ENCODE data around the gene TCTN3. TPM values are rescaled to one million over a fixed set of nuclear protein-coding genes. Genes with fewer than 3 reads are reported as not detected.

TCTN3 gene
- total and polyA plus RNA-seq, 2 of the 13 experiments (the other 11 are each of a cell fraction or from before 2014, with no cell fraction given), result 53.3 to 60.0 TPM

GRCh38 chr10:95655571-95656290 lies 38.0 kb downstream of the TCTN3 start (continued):
- no peak for TF ChIP-seq TFE3 (CRISPR knock-in tag; IDR thresholded peaks at IDR 0.05)
- TF ChIP-seq CAMTA2 (CRISPR knock-in tag; IDR thresholded peaks at IDR 0.05; ENCODE audit: borderline replicate concordance), result 0 out of 2 replicates have a peak, but pooled peaks have one; percentile 8
- no peak for TF ChIP-seq MLX (CRISPR knock-in tag; IDR thresholded peaks at IDR 0.05)
- no peak for TF ChIP-seq ZNF773 (CRISPR knock-in tag; IDR thresholded peaks at IDR 0.05; ENCODE audit: borderline replicate concordance)
- no peak; the same call in 1 of the 2 replicates for TF ChIP-seq WIZ (CRISPR knock-in tag; IDR thresholded peaks at IDR 0.05)
- TF ChIP-seq ZNF776 (CRISPR knock-in tag; IDR thresholded peaks at IDR 0.05), result no peak
- TF ChIP-seq ZNF484 (CRISPR knock-in tag; IDR thresholded peaks at IDR 0.05; ENCODE audit: borderline replicate concordance, low read depth), result no peak
- no peak for TF ChIP-seq ZNF878 (CRISPR knock-in tag; IDR thresholded peaks at IDR 0.05)
- TF ChIP-seq ZIK1 (CRISPR knock-in tag; IDR thresholded peaks at IDR 0.05; ENCODE audit: borderline replicate concordance, low read depth), result no peak
- TF ChIP-seq ZFP36 (IDR thresholded peaks at IDR 0.05; ENCODE audit: borderline replicate concordance, low read depth, low read length, partially characterized antibody), result no peak
- no peak for TF ChIP-seq SP5 (CRISPR knock-in tag; IDR thresholded peaks at IDR 0.05; ENCODE audit: borderline replicate concordance, low read depth)
- TF ChIP-seq ZNF234 (CRISPR knock-in tag; conservative IDR thresholded peaks at IDR 0.05), result peak; percentile 86; the same call in 1 of the 2 replicates
- TF ChIP-seq ZNF589 (CRISPR knock-in tag; conservative IDR thresholded peaks at IDR 0.05), result no peak
- no peak for TF ChIP-seq MTF1 (CRISPR knock-in tag; IDR thresholded peaks at IDR 0.05)
- TF ChIP-seq SMARCE1 (IDR thresholded peaks at IDR 0.05; ENCODE audit: borderline replicate concordance), result no peak
- no peak for TF ChIP-seq POGK (CRISPR knock-in tag; conservative IDR thresholded peaks at IDR 0.05)
- TF ChIP-seq ZNF343 (CRISPR knock-in tag; IDR thresholded peaks at IDR 0.05), result no peak
- TF ChIP-seq ZNF609 (CRISPR knock-in tag; IDR thresholded peaks at IDR 0.05; ENCODE audit: borderline replicate concordance), result no peak
- TF ChIP-seq EEA1 (CRISPR knock-in tag; IDR thresholded peaks at IDR 0.05; ENCODE audit: borderline replicate concordance), result peak; percentile 86; the same call in 1 of the 2 replicates
- 0 out of 2 replicates have a peak, but pooled peaks have one; percentile 10 for TF ChIP-seq GATAD2A (CRISPR knock-in tag; IDR thresholded peaks at IDR 0.05)
- no peak for TF ChIP-seq MIER3 (CRISPR knock-in tag; IDR thresholded peaks at IDR 0.05; ENCODE audit: borderline replicate concordance)
- TF ChIP-seq PHF8 (CRISPR knock-in tag; IDR thresholded peaks at IDR 0.05), result no peak

Data from HepG2 (cell line).